Measurements from ENCODE around the gene ZNF732.
"Not testable (repeated sequence)": the region's sequence is repeated elsewhere in the genome, so short reads cannot be mapped to it uniquely, and the experiment has no call there.

The ZNF732 gene

DNA sequence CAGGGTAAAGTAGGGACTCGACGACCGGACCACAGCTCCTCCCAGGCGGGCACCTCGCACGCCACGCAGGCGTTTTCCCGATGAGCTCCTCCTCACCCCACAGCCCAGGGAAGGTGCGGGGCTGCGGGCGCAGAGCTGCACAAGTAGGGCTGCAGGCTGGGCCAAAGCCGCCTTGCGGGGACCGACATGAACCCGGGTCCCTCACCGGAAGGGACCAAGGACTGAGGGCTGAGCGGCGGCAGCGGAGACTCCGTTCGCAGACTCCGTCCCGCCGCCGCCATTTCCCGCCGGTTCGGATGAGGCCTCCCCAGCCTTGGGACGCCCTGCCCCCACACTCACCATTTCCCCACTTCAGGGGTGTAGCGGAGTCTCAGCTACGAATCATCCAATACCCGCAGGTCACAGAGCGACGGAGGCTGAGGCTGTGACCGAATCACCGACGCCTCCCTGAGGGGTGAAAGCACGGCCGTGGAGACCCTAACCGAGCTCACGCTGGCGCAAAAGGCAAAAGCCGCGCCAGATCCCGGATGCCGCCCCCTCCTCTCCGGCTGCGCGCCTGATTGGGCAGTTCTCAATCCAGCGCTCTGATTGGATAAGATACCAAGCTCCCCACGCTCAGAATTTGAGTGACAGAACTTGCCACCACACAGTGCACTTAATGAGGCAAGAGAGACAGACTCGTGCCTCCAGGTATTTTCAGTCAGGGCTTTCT is at the start of gene ZNF732:
TSS of gene ZNF732 (minus strand) at position 506 of the 712 bp plus-strand sequence. CDS start at position 342, 164 bp downstream.
- DNase-seq (ENCODE audit: extremely low read depth in 1 of 2, low read depth in 1 of 2) = no peak

- no peak for DNase-seq (ENCODE audit: extremely low read depth in 1 of 2, low read depth in 1 of 2)
Observed at GRCh38 chr4:340011-340410, 34.7 kb upstream of the ZNF732 start.

GRCh38 chr4:338759-339097 is 33.5 kb upstream of the ZNF732 start:
- DNase-seq (ENCODE audit: extremely low read depth in 1 of 2, low read depth in 1 of 2) = peak in 1 of 2 donors; percentile 6

DNA sequence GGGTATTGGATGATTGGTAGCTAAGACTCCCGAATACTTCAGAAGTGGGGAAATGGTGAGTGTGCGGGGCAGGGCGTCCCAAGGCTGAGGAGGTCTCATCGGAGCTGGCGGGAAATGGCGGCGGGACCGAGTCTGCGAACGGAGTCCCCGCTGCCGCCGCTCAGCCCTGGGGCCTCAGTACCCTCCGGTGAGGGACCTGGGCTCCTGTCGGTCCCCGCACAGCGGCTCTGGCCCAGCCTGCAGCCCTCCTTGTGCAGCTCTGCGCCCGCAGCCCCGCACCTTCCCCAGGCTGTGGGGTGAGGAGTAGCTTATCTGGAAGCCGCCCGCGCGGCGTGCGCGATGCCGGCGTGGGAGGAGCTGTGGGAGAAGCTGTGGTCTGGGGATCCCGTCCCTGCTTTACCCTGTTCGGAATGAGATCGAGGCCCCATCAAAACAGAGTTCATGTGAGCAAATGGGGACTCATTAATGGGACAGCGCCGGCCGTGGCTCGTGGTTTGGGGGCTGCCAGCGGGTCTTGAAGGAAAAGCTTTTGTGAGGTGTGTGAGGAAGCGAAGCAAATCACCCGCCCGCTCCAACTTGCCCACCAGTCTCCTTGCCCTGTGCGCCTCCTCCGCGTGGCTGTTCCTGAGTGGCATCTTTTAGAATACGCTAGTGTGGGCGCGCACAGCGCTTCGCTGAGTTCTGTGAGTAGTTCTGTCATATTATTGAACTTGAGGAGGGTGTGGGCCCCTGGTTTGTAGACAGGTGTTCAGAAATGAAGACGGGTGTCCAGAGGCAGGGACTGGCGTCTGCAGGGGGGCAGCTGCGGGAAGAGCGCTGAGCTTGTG is 32.9 kb upstream of the ZNF732 start:
- peak in 1 of 2 donors; percentile 22 for DNase-seq (ENCODE audit: extremely low read depth in 1 of 2, low read depth in 1 of 2)

DNA sequence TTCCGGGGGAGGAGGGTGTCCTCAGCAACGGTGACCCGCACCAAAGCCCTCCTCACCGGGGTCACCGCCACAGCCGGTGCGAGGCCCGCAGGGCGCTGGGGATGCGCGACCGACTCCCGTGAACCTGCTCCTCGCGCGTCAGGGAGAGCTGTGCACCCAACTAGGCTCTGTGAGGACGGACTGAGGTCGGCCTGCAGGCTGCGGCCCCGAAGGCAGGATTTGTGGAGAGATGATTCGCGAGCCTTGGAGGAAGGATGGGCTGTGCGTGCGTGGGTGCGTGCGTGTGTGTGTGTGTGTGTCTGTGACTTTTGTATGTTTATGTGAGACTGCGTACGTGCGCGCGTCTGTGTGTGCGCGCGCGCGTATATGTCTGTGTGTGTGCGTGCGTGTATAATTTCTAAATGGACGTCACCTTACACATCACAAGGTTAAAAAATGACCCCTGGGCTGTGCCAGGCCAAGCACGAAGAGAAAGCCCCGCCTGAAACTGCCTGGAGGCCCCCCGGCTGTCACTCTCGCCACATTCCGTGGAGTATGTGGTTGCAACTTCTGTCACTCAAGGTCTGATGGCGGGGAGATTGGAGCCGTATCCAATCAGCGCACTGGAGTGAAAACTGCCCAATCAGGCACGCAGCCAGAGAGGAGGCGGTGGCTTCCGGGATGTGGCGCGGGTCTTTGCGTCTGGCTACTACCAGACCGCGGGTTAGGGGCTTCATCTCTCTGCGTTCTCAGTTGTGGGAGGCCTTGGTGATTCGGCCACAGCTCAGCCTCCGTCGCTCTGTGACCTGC is 32.1 kb upstream of the ZNF732 start, which contains the start of gene ZNF141:
TSS of gene ZNF141 (plus strand) at position 672 of the 789 bp plus-strand sequence. CDS start 170 bp downstream, outside the sequence.
- DNase-seq (ENCODE audit: extremely low read depth in 1 of 2, low read depth in 1 of 2) = peak; percentile 82 to 91

- no peak for DNase-seq (ENCODE audit: extremely low read depth in 1 of 2, low read depth in 1 of 2)
Observed at GRCh38 chr4:336893-337142, 31.5 kb upstream of the ZNF732 start.

- no peak for DNase-seq (ENCODE audit: extremely low read depth in 1 of 2, low read depth in 1 of 2)
Observed at GRCh38 chr4:336099-336892, 31.0 kb upstream of the ZNF732 start.

DNA sequence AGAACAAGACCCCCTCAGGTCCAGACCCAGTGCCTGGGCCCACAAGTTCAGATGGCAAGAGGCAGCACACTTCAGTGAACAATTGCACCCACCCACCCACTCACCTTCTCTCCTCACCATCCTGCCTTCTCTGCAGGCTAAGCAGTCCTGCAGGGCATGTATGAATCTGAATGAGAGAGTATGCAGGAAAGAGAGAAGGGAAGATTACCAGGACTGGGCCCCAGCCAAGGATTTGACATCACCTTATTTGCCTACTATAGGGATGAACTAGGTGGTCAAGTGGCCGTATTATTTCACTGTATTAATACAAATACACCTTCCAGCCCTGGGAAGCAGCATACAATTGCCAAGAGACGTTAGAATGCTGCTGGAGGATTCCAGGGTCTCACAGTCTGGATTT is 30.2 kb upstream of the ZNF732 start:
- no peak for DNase-seq (ENCODE audit: extremely low read depth in 1 of 2, low read depth in 1 of 2)

GRCh38 chr4:328729-329128 is 23.5 kb upstream of the ZNF732 start:
- no peak for DNase-seq (ENCODE audit: extremely low read depth in 1 of 2, low read depth in 1 of 2)

DNA sequence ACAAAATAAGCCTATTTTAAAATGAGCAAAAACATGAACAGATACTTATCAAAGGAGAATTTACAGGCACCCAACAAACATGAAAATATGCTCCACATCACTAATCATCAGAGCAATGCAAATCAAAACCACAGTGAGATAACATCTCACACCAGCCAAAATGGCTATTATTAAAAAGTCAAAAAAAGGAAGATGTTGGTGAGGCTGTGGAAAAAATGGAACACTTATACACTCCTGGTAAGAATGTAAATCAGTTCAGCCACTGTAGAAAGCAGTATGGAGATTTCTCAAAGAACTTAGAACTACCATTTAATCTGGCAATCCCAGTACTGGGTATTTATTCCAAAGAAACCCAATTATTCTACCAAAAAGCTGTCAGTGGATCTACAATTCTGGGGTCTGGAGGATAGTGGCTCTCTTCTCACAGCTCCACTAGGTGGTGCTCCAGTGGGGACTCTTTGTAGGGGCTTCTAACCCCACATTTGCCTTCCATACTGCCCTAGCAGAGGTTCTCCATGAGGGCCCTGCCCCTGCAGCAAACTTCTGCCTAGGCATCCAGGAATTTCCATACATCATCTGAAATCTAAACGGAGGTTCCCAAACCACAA is 9.1 kb upstream of the ZNF732 start:
- no peak for DNase-seq (ENCODE audit: extremely low read depth in 1 of 2, low read depth in 1 of 2)

- no peak for DNase-seq (ENCODE audit: extremely low read depth in 1 of 2, low read depth in 1 of 2)
Observed at GRCh38 chr4:309807-310206, 4.5 kb upstream of the ZNF732 start.

- no peak for DNase-seq (ENCODE audit: extremely low read depth in 1 of 2, low read depth in 1 of 2)
Observed at GRCh38 chr4:306551-306961, 1.3 kb upstream of the ZNF732 start.

DNA sequence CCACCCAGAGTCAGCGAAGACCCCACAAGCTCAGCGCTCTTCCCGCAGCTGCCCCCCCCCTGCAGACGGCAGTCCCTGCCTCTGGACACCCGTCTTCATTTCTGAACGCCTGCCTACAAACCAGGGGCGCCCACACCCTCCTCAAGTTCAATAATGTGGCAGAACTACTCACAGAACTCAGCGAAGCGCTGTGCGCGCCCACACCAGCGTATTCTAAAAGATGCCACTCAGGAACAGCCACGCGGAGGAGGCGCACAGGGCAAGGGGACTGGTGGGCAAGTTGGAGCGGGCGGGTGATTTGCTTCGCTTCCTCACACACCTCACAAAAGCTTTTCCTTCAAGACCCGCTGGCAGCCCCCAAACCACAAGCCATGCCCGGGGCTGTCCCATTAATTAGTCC is 758 bp downstream of the ZNF732 start:
- not testable (repeated sequence) for DNase-seq (ENCODE audit: extremely low read depth in 1 of 2, low read depth in 1 of 2)

DNA sequence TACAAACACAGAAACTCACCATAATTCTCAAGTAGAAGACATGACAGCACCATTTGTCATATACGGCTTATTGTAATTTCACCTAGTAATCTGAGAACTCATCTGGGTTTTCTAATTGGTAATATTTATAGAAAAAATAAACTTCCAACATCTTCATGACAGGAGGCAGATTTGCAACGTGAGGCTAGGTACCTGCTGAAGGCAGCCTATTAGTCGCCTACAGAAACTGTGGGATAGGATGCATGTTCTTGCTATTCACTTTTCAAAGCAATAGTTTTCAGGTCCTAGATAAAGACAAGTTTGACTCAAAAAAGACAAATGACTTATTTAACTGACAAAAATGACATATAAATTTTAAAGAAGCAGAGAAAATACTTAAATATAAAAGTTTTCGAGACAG is 2.9 kb downstream of the ZNF732 start:
- no peak for DNase-seq (ENCODE audit: extremely low read depth in 1 of 2, low read depth in 1 of 2)

- DNase-seq (ENCODE audit: extremely low read depth in 1 of 2, low read depth in 1 of 2) = no peak
Observed at GRCh38 chr4:294732-295131, 10.5 kb downstream of the ZNF732 start.

DNA sequence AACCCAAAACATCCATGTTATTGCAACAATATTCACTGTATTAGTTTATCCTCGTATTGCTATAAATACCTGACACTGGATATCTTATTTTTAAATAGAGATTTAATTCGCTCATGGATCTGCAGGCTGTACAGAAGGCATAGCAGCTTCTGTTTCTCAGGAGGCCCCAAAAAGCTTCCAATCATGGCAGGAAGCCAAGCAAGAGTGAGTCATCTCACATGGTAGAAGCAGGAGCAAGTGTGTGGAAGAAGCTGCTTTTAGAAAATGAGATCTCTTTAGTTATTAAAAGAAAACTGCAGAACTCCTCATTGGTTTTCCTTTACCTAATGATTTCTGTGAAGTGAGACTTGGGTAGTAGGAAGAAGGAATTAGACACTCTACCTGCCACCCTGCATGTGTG is 16.4 kb downstream of the ZNF732 start:
- no peak for DNase-seq (ENCODE audit: extremely low read depth in 1 of 2, low read depth in 1 of 2)

GRCh38 chr4:273309-274017 is 31.8 kb downstream of the ZNF732 start:
- DNase-seq (ENCODE audit: extremely low read depth in 1 of 2, low read depth in 1 of 2) = no peak

DNA sequence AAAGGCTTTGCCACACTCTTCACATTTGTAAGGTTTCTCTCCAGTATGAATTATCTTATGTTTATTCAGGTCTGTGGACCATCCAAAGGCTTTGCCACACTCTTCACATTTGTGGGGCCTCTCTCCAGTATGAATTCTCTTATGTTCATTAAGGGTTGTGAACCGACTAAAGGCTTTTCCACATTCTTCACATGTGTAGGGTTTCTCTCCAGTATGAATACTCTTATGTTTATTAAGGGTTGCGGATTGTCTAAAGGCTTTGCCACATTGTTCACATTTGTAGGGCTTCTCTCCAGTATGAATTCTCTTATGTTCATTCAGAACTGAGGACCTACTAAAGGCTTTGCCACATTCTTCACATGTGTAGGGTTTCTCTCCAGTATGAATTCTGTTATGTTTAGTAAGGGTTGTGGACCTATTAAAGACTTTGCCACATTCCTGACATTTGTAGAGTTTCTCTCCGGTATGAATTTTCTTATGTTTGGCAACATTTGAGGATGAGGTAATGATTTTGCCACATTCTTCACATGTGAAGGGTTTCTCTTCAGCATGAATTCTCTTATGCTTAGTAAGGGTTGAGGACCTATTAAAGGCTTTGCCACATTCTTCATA is 33.7 kb downstream of the ZNF732 start:
- DNase-seq (ENCODE audit: extremely low read depth in 1 of 2, low read depth in 1 of 2) = no peak

DNA sequence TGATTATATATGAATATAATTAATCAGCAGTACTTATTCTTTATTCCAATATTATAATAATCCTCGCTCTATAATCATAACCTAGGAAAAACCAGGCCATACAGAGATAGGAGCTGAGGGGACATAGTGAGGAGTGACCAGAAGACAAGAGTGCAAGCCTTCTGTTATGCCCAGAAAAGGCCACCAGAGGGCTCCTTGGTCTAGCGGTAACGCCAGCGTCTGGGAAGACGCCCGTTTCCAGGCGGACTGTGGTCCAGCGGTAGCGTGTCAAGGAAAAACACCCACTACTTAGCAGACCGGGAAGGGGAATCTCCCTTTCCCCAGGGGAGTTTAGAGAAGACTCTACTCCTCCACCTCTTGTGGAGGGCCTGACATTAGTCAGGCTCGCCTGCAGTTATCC is 46.0 kb downstream of the ZNF732 start:
- DNase-seq (ENCODE audit: extremely low read depth in 1 of 2, low read depth in 1 of 2) = not testable (repeated sequence)
